Activated T-helper 2 cell treated with anti-CD3 and anti-CD28 coated beads, Interferon-gamma antibody, Interleukin-2, Interleukin-4, amounts not matched to agents 10 μg/mL and 5 μg/mL and 100 μg/mL, durations not matched to agents 14 hours and 24 hours and 36 hours (primary cell): ENCODE measurements around the gene CDK10. TPM values are rescaled to one million over a fixed set of nuclear protein-coding genes. Genes with fewer than 3 reads are reported as not detected.

Experiments
- DNase-seq: peaks from one replicate; pipeline ENCODE4 v3.0.0; 2021; ENCODE audit warnings: low spot score
- H3K27ac Mint-ChIP-seq: one replicate; pipeline ENCODE4 v1.8.0; 2021; ENCODE audit warnings: mixed read lengths
- H3K27me3 Mint-ChIP-seq: one replicate; pipeline ENCODE4 v1.8.0; 2021; ENCODE audit warnings: low read depth, mixed read lengths
- H3K36me3 Mint-ChIP-seq: one replicate; pipeline ENCODE4 v1.8.0; 2021; ENCODE audit warnings: low read depth, mixed read lengths
- H3K4me1 Mint-ChIP-seq: one replicate; pipeline ENCODE4 v1.8.0; 2021; ENCODE audit warnings: low read depth, mixed read lengths
- H3K4me3 Mint-ChIP-seq: one replicate; pipeline ENCODE4 v1.8.0; 2021; ENCODE audit warnings: low read depth, mild to moderate bottlenecking, moderate library complexity, mixed read lengths
- H3K9me3 Mint-ChIP-seq: one replicate; pipeline ENCODE4 v1.8.0; 2021; ENCODE audit warnings: mixed read lengths
- intact Hi-C: fragments of 100-400 bp; cut with micrococcal nuclease; formaldehyde crosslinking; loops from one replicate; pipeline ENCODE4 v1.15.1; 2023
- total RNA-seq: library from RNA; stranded (reverse); gene quantifications from 2 replicates; pipeline ENCODE4 v1.2.3, GENCODE V29; 2022

The CDK10 gene
- total RNA-seq, 1 donor from 2014 or later, result 95.5 TPM

DNA sequence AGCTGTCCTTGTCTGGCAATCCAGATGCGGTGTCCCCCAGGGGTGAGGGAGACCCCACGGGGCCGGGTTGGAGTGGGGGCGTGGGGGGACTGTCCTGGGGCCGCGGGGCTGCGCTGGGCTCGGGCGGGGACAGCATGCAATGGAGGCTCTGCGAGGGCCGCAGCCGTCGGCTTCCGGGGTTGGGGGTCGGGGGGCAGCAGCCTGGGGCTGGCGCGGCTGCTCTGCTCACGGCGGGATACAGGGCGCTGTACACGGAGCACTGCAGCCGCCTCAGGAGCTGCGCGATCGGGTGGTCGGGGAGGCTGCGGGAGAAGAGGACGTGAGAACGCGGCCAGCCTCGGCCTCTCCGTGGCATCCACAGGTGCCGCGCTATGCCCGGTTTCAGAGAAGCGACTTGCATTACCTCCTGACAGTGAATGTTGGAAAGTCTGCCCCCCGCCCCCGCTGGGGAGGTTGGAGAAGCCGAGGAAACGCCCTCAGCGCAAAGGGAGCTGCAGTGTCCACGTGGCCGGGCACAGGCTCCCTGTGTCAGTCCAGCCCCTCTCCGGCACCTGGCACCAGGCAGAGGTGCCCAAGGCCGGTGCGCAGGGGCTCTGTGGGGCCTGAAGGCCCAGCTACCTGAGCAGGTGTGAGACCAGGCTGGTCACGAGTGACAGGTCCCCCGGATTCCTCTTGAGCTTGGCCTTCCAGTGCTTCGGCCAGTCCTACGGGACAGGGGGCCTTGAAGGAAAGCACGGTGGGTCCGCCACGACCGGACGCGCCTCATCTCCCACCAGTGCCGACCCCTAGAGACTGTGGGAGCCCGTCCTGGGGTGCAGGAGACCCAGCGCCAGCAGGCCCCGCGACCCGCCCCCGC is 24.4 kb downstream of the CDK10 start:
- peaks cover 4% of the 10 kb centered on the region for H3K4me1 Mint-ChIP-seq
- H3K36me3 Mint-ChIP-seq, result peaks cover 11% of the 10 kb centered on the region
- H3K27ac Mint-ChIP-seq, result no peak overlapping the region
- no peaks in the 10 kb centered on the region for H3K27me3 Mint-ChIP-seq
- H3K9me3 Mint-ChIP-seq, result no peaks in the 10 kb centered on the region
- no peak for DNase-seq
- intact Hi-C loops, result no loop called here
- no peak overlapping the region for H3K4me3 Mint-ChIP-seq

- intact Hi-C loops, result loop anchor here (1.0 kb wide), 1 partner anchor 11 kb away; no protein-coding TSS in a partner anchor
- Mint-ChIP-seq H3K4me3 (peak overlapping the region; percentile 79), H3K36me3 (peaks cover 15% of the 10 kb centered on the region), H3K27ac (no peak overlapping the region), H3K9me3 (no peaks in the 10 kb centered on the region), H3K4me1 (peaks cover 2% of the 10 kb centered on the region), H3K27me3 (no peaks in the 10 kb centered on the region)
- peak; percentile 63 for DNase-seq
Measured at GRCh38 chr16:89711601-89712273, 25.2 kb downstream of the CDK10 start.

- Mint-ChIP-seq H3K27ac (peak overlapping the region; percentile 38), H3K27me3 (no peaks in the 10 kb centered on the region), H3K4me1 (peaks cover 2% of the 10 kb centered on the region), H3K36me3 (peaks cover 18% of the 10 kb centered on the region), H3K4me3 (peak overlapping the region; percentile 79), H3K9me3 (no peaks in the 10 kb centered on the region)
- no peak for DNase-seq
- intact Hi-C loops, result loop anchor here (1.0 kb wide), 1 partner anchor 10 kb away; no protein-coding TSS in a partner anchor
Measured at GRCh38 chr16:89712274-89712781, 25.8 kb downstream of the CDK10 start.

- Mint-ChIP-seq H3K9me3 (no peaks in the 10 kb centered on the region), H3K27ac (no peak overlapping the region), H3K4me1 (peaks cover 17% of the 10 kb centered on the region), H3K4me3 (no peak overlapping the region), H3K27me3 (no peaks in the 10 kb centered on the region), H3K36me3 (peaks cover 31% of the 10 kb centered on the region)
- no peak for DNase-seq
- intact Hi-C loops, result no loop called here
Measured at GRCh38 chr16:89716493-89716892, 30.0 kb downstream of the CDK10 start.

DNA sequence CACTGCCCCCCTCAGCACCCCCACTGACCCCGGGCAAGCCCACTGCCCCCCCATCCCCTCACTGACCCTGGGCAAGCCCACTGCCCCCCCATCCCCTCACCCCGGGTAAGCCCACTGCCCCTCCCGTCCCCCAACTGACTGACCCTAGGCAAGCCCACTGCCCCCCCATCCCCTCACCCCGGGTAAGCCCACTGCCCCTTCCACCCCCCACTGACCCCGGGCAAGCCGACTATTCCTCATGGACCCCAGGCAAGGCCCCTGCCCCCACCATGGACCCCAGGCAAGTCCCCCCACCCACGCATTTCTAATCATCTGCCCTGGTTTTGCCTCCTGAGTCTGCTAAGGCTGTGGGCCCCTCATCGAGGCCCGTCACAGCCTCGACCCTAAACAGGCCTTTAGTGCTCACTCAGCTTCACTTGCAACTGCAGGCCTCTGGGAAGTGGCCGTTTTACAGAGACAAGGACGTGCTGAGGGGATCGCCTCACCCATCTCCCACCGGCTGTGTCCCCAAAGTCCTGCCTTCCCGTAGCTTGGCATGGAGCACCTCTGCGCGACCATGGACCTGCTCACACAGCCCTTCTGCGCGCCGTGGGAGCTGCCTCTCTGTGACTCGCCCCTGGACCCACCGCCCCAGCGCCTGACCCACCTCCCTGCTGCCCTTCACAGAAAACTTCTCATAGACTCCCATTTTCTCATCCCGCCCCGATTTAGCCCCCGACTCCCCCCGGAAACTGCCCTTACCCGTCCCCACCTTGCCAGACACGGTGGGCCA is 30.6 kb downstream of the CDK10 start:
- peaks cover 17% of the 10 kb centered on the region for H3K4me1 Mint-ChIP-seq
- H3K36me3 Mint-ChIP-seq, result peaks cover 31% of the 10 kb centered on the region
- no peaks in the 10 kb centered on the region for H3K27me3 Mint-ChIP-seq
- intact Hi-C loops, result no loop called here
- DNase-seq, result no peak
- H3K9me3 Mint-ChIP-seq, result no peaks in the 10 kb centered on the region
- peak overlapping the region; percentile 17 for H3K4me3 Mint-ChIP-seq
- no peak overlapping the region for H3K27ac Mint-ChIP-seq

GRCh38 chr16:89717688-89718505 is 31.4 kb downstream of the CDK10 start:
- peaks cover 36% of the 10 kb centered on the region for H3K36me3 Mint-ChIP-seq
- intact Hi-C loops, result no loop called here
- H3K4me3 Mint-ChIP-seq, result no peak overlapping the region

DNA sequence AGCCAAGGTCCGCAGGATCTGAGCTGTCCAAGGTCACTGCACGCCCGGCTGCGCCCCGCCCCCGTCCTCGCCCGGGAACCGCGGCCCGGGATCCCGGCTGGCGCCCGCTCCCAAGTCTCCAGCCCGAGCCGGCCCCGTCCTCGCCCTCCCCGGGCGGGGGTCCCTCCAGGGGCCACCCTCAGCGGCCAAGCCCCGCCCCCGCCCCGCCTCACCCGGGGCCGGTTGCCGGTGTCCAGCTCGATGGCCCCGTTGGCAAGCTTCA is 34.0 kb downstream of the CDK10 start:
- Mint-ChIP-seq H3K27ac (no peak overlapping the region), H3K4me3 (peak overlapping the region; percentile 68), H3K36me3 (peaks cover 39% of the 10 kb centered on the region), H3K9me3 (no peaks in the 10 kb centered on the region), H3K4me1 (peaks cover 33% of the 10 kb centered on the region), H3K27me3 (no peaks in the 10 kb centered on the region)
- DNase-seq, result no peak
- intact Hi-C loops, result loop anchor here (2.0 to 5.0 kb wide), 4 partner anchors 16 to 362 kb away; no protein-coding TSS in a partner anchor

More at GRCh38 chr16:89717688-89718505, 31.4 kb downstream of the CDK10 start:
- H3K9me3 Mint-ChIP-seq, result no peaks in the 10 kb centered on the region
- no peaks in the 10 kb centered on the region for H3K27me3 Mint-ChIP-seq
- DNase-seq, result no peak
- H3K4me1 Mint-ChIP-seq, result peaks cover 22% of the 10 kb centered on the region
- H3K27ac Mint-ChIP-seq, result no peak overlapping the region

- Mint-ChIP-seq H3K4me3 (peak within 1 kb of the TSS; percentile 87), H3K27ac (peak within 1 kb of the TSS; percentile 79), H3K27me3 (no peaks in the 10 kb centered on the region), H3K4me1 (peaks cover 33% of the 10 kb centered on the region), H3K36me3 (peaks cover 39% of the 10 kb centered on the region), H3K9me3 (no peaks in the 10 kb centered on the region)
- intact Hi-C loops, result loop anchor here (1.0 to 5.0 kb wide), 5 partner anchors 16 to 361 kb away; partner anchors contain the start of gene SPATA2L
- peak; percentile 76 for DNase-seq
Measured at GRCh38 chr16:89720813-89721545, 34.5 kb downstream of the CDK10 start, which contains the start of the genes VPS9D1 and ZNF276. Gene VPS9D1, minus strand, starts transcription at chr16:89720898. Its CDS starts 37 bp downstream, at chr16:89720861. Gene ZNF276, plus strand, starts transcription at chr16:89721537. Its CDS starts 104 bp downstream, at chr16:89721641.

DNA sequence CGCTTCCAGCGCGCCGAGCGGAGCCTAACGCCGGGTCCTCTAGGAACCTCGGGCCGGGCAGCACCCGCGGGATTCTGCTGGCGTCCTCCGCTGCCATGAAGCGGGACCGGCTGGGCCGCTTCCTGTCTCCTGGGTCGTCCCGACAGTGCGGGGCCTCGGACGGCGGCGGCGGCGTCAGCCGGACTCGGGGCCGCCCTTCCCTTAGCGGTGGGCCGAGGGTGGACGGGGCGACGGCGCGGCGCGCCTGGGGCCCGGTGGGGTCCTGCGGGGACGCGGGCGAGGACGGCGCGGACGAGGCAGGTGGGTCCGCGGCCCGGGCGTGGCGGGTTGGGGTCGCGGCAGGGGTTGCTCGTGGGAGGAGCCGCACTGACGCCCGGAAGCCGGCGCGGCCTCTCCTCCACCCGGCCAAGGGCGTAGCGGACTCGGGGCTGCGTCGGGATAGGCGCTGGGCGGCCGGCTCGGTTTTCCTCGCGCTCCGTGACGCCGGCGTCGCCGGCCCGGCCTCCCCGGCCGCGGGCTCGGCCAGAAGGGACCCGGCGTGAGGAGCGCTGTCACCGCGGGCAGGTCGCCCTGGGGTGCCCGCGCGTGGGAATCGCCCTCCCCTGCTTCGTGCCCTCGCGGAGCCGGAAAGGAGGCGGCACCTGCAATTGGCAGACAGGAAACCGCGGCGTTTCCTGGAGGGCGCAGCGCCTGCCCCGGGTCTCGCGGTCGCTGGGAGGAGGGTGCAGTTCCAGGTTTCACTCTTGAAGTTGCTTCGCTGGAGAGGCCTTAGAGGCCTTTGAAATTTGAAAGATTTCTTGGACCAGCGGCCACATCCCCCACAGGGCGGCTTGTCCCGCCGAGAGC is 35.3 kb downstream of the CDK10 start:
- intact Hi-C loops, result loop anchor here (1.0 to 5.0 kb wide), 6 partner anchors 9 to 361 kb away; partner anchors contain the start of gene SPATA2L
- no peaks in the 10 kb centered on the region for H3K9me3 Mint-ChIP-seq

DNA sequence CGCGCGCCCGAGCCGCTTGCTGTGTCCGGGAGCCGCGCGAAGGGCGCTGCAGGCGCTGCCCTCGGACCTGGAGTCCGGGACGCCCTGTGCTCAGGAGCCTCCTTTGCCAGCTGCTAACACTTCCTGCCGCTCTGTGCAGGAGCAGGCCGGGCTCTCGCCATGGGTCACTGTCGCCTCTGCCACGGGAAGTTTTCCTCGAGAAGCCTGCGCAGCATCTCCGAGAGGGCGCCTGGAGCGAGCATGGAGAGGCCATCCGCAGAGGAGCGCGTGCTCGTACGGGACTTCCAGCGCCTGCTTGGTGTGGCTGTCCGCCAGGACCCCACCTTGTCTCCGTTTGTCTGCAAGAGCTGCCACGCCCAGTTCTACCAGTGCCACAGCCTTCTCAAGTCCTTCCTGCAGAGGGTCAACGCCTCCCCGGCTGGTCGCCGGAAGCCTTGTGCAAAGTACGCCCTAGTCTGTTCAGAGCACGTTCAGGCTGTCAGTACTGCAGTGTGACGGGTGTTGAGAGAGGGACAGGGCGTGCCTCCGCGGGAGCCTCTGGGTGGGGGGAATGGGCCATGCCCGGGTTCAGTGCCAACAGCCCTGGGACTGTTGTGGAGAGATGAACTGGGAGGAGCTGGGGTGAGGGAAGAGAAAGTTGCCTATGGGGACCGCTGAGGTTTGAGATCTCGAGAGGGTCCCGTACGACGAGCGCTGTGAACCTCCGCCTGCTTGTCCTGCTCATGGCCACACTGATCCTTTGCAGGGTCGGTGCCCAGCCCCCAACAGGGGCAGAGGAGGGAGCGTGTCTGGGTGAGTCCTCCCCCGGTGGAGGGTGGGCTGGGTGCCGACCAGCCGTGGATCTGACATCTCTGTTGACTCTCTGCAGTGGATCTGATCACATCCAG is 36.1 kb downstream of the CDK10 start:
- intact Hi-C loops, result loop anchor here (1.0 to 5.0 kb wide), 4 partner anchors 10 to 360 kb away; no protein-coding TSS in a partner anchor
- H3K9me3 Mint-ChIP-seq, result no peaks in the 10 kb centered on the region
- H3K4me1 Mint-ChIP-seq, result peaks cover 37% of the 10 kb centered on the region

More for the DNA sequence above, 35.3 kb downstream of the CDK10 start:
- Mint-ChIP-seq H3K27me3 (no peaks in the 10 kb centered on the region), H3K4me1 (peaks cover 33% of the 10 kb centered on the region), H3K27ac (peak overlapping the region; percentile 28), H3K4me3 (peak overlapping the region; percentile 87), H3K36me3 (peaks cover 35% of the 10 kb centered on the region)
- DNase-seq, result peak; percentile 82

More for the DNA sequence above, 36.1 kb downstream of the CDK10 start:
- Mint-ChIP-seq H3K36me3 (peaks cover 37% of the 10 kb centered on the region), H3K4me3 (peak overlapping the region; percentile 87), H3K27me3 (no peaks in the 10 kb centered on the region), H3K27ac (peak overlapping the region; percentile 79)
- DNase-seq, result peak; percentile 82
